A549 (cell line): Measurements from ENCODE around the gene CCP110.

Experiments used
- BHLHE40 ChIP-seq: IDR thresholded peaks from 2 replicates; pipeline ENCODE4 v1.6.1; 2012; ENCODE audit warnings: low read depth, low read length, inconsistent platforms
- CEBPB ChIP-seq, 2 experiments: fragments of >200 bp in 1 of 2; sonication (Bioruptor Twin) in 1 of 2; formaldehyde crosslinking in 1 of 2; IDR thresholded peaks; 2 replicates each; pipeline ENCODE4 v1.6.1; 2012 to 2016
- EP300 ChIP-seq, 2 experiments: fragments of >200 bp; sonication (Bioruptor Twin); formaldehyde crosslinking; IDR thresholded peaks; 2 replicates in 1 of 2; 3 replicates in 1 of 2; pipeline ENCODE4 v1.6.1; 2016 to 2017
- HOXA7 ChIP-seq: fragments of 250-450 bp; sonication (Bioruptor Pico); IDR thresholded peaks from 2 replicates; pipeline ENCODE4 v1.5.0; 2020; ENCODE audit warnings: mild to moderate bottlenecking, moderate library complexity
- JUN ChIP-seq, 2 experiments: fragments of >200 bp; sonication (Bioruptor Twin); formaldehyde crosslinking; IDR thresholded peaks; 2 replicates in 1 of 2; 3 replicates in 1 of 2; pipeline ENCODE4 v1.6.1; 2016 to 2017
- PHF8 ChIP-seq: fragments of 200-600 bp; sonication (generic); IDR thresholded peaks from 2 replicates; pipeline ENCODE4 v1.6.1; 2016; ENCODE audit warnings: low read depth, mild to moderate bottlenecking, antibody characterized with exemption, moderate library complexity, borderline replicate concordance
- POLR2A ChIP-seq: IDR thresholded peaks from 2 replicates; pipeline ENCODE4 v1.6.1; 2012; ENCODE audit warnings: mild to moderate bottlenecking, low read length
- RARB ChIP-seq: fragments of 250-450 bp; sonication (Bioruptor Pico); IDR thresholded peaks from 2 replicates; pipeline ENCODE4 v1.8.0; 2021; ENCODE audit warnings: mild to moderate bottlenecking, moderate library complexity
- SREBF2 ChIP-seq: fragments of 450-650 bp; IDR thresholded peaks from 2 replicates; pipeline ENCODE4 v1.6.1; 2014; ENCODE audit warnings: mild to moderate bottlenecking, moderate library complexity
- TP53 ChIP-seq: fragments of 250-450 bp; sonication (Bioruptor Pico); IDR thresholded peaks from 2 replicates; pipeline ENCODE4 v1.5.0; 2021; ENCODE audit warnings: mild to moderate bottlenecking, moderate library complexity
- TF ChIP-seq, protein P1 (sequence below): fragments of >200 bp; sonication (Bioruptor Twin); formaldehyde crosslinking; IDR thresholded peaks from 3 replicates; pipeline ENCODE4 v1.5.1; 2016
- TF ChIP-seq, protein P2 (sequence below): fragments of 200-600 bp; sonication (generic); IDR thresholded peaks from 2 replicates; pipeline ENCODE4 v1.6.1; 2016; ENCODE audit warnings: antibody characterized with exemption, mild to moderate bottlenecking, moderate library complexity
- TF ChIP-seq, protein P3 (sequence below): IDR thresholded peaks from 2 replicates; pipeline ENCODE4 v1.6.1; 2012; ENCODE audit warnings: low read depth, borderline replicate concordance
- TF ChIP-seq, protein P4 (sequence below): fragments of 250-450 bp; sonication (Bioruptor Pico); IDR thresholded peaks from 2 replicates; pipeline ENCODE4 v1.5.0; 2020; ENCODE audit warnings: low read depth, mild to moderate bottlenecking, moderate library complexity

DNA sequence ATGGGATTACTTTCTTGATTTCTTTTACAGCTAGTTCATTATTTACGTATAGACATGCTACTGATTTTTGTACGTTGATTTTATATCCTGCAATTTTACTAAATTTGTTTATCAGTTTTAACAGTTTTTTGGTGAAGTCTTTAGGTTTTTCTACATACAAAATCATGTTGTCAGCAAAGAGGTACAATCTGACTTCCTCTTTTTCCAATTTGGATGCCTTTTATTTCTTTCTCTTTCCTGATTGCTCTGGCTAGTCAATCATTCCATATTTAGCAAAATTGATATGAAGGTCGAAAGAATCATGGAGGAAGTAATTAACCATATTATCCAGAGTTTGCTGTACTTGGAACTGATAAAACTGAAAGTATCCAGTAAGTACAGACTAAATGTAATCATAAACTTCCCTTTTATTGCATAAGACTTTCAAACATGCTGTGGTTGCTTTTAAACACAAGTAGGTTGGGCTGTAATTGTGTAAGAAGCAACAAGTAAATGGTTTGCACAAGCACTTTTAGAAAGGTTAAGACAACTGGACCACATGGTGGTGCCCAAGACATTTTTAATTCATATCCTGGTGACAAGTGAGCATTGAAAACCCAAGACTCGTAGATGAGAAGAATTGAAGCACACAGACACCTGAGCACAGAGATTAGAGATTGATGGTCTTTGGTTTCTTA lies 10.2 kb upstream of the CCP110 start:
- TF ChIP-seq POLR2A (no peak), BHLHE40 (no peak), PHF8 (no peak), HOXA7 (CRISPR knock-in tag) (no peak), TP53 (no peak), SREBF2 (no peak), CEBPB (IDR thresholded peaks at IDR 0.05) (no peak), JUN (IDR thresholded peaks at IDR 0.05) (no peak), EP300 (IDR thresholded peaks at IDR 0.05) (no peak), RARB (CRISPR knock-in tag) (no peak)
- TF ChIP-seq, protein P1, sequence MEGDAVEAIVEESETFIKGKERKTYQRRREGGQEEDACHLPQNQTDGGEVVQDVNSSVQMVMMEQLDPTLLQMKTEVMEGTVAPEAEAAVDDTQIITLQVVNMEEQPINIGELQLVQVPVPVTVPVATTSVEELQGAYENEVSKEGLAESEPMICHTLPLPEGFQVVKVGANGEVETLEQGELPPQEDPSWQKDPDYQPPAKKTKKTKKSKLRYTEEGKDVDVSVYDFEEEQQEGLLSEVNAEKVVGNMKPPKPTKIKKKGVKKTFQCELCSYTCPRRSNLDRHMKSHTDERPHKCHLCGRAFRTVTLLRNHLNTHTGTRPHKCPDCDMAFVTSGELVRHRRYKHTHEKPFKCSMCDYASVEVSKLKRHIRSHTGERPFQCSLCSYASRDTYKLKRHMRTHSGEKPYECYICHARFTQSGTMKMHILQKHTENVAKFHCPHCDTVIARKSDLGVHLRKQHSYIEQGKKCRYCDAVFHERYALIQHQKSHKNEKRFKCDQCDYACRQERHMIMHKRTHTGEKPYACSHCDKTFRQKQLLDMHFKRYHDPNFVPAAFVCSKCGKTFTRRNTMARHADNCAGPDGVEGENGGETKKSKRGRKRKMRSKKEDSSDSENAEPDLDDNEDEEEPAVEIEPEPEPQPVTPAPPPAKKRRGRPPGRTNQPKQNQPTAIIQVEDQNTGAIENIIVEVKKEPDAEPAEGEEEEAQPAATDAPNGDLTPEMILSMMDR, result no peak
- TF ChIP-seq, protein P2, sequence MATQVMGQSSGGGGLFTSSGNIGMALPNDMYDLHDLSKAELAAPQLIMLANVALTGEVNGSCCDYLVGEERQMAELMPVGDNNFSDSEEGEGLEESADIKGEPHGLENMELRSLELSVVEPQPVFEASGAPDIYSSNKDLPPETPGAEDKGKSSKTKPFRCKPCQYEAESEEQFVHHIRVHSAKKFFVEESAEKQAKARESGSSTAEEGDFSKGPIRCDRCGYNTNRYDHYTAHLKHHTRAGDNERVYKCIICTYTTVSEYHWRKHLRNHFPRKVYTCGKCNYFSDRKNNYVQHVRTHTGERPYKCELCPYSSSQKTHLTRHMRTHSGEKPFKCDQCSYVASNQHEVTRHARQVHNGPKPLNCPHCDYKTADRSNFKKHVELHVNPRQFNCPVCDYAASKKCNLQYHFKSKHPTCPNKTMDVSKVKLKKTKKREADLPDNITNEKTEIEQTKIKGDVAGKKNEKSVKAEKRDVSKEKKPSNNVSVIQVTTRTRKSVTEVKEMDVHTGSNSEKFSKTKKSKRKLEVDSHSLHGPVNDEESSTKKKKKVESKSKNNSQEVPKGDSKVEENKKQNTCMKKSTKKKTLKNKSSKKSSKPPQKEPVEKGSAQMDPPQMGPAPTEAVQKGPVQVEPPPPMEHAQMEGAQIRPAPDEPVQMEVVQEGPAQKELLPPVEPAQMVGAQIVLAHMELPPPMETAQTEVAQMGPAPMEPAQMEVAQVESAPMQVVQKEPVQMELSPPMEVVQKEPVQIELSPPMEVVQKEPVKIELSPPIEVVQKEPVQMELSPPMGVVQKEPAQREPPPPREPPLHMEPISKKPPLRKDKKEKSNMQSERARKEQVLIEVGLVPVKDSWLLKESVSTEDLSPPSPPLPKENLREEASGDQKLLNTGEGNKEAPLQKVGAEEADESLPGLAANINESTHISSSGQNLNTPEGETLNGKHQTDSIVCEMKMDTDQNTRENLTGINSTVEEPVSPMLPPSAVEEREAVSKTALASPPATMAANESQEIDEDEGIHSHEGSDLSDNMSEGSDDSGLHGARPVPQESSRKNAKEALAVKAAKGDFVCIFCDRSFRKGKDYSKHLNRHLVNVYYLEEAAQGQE, result no peak
- TF ChIP-seq, protein P3, sequence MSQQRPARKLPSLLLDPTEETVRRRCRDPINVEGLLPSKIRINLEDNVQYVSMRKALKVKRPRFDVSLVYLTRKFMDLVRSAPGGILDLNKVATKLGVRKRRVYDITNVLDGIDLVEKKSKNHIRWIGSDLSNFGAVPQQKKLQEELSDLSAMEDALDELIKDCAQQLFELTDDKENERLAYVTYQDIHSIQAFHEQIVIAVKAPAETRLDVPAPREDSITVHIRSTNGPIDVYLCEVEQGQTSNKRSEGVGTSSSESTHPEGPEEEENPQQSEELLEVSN, result no peak
- TF ChIP-seq, protein P4, sequence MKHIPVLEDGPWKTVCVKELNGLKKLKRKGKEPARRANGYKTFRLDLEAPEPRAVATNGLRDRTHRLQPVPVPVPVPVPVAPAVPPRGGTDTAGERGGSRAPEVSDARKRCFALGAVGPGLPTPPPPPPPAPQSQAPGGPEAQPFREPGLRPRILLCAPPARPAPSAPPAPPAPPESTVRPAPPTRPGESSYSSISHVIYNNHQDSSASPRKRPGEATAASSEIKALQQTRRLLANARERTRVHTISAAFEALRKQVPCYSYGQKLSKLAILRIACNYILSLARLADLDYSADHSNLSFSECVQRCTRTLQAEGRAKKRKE, result no peak
